ENCODE data around the gene CEP120.

CEP120 gene

DNA sequence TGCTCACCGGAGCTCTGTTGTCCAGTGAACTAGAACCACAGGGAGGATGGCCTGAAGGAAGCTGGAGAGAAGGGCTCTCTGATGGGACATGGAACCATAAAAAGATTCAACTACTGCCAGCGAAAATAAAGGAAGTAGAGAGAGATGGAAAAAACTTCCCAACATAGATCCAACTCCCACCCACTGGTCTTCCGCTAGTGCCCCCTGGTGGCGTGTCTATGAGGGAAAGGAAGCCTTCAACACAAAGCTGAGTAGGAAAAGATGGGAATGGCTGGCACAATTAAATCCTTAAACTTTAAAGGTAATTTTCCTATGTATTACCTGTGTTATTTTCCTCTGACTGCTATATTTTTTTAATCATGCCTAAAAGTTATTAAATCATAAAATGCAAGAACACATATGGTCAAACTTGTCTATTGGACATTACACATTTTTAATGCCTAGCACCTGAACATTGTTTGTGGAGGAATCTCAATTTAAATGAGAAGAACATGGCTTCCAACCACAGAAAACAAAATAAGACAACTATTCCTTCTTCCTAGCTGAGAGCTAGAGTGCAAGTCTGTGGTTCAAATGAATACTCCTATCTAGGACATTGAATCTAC, 51.5 kb downstream of the CEP120 start:
- TF ChIP-seq, protein P1, sequence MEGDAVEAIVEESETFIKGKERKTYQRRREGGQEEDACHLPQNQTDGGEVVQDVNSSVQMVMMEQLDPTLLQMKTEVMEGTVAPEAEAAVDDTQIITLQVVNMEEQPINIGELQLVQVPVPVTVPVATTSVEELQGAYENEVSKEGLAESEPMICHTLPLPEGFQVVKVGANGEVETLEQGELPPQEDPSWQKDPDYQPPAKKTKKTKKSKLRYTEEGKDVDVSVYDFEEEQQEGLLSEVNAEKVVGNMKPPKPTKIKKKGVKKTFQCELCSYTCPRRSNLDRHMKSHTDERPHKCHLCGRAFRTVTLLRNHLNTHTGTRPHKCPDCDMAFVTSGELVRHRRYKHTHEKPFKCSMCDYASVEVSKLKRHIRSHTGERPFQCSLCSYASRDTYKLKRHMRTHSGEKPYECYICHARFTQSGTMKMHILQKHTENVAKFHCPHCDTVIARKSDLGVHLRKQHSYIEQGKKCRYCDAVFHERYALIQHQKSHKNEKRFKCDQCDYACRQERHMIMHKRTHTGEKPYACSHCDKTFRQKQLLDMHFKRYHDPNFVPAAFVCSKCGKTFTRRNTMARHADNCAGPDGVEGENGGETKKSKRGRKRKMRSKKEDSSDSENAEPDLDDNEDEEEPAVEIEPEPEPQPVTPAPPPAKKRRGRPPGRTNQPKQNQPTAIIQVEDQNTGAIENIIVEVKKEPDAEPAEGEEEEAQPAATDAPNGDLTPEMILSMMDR (IDR thresholded peaks at IDR 0.05; ENCODE audit: low read depth, low read length), result peak; percentile 49
- no peak for DNase-seq (ENCODE audit: extremely low read depth, low read depth)

- TF ChIP-seq, protein P1 (IDR thresholded peaks at IDR 0.05; ENCODE audit: low read depth, low read length), result no peak
- DNase-seq (ENCODE audit: extremely low read depth, low read depth), result no peak
These were observed 53.7 kb downstream of the CEP120 start for GRCh38 chr5:123369371-123369968.

- TF ChIP-seq, protein P1 (IDR thresholded peaks at IDR 0.05; ENCODE audit: low read depth, low read length), result peak; percentile 33
- DNase-seq (ENCODE audit: extremely low read depth, low read depth), result no peak
These were observed 55.5 kb downstream of the CEP120 start for GRCh38 chr5:123367739-123368138.

GRCh38 chr5:123365156-123365555, 58.0 kb downstream of the CEP120 start:
- no peak for DNase-seq (ENCODE audit: extremely low read depth, low read depth)
- TF ChIP-seq, protein P1 (IDR thresholded peaks at IDR 0.05; ENCODE audit: low read depth, low read length), result no peak

- no peak for DNase-seq (ENCODE audit: extremely low read depth, low read depth)
- TF ChIP-seq, protein P1 (IDR thresholded peaks at IDR 0.05; ENCODE audit: low read depth, low read length), result no peak
These were observed 58.6 kb downstream of the CEP120 start for GRCh38 chr5:123364441-123365155.

DNA sequence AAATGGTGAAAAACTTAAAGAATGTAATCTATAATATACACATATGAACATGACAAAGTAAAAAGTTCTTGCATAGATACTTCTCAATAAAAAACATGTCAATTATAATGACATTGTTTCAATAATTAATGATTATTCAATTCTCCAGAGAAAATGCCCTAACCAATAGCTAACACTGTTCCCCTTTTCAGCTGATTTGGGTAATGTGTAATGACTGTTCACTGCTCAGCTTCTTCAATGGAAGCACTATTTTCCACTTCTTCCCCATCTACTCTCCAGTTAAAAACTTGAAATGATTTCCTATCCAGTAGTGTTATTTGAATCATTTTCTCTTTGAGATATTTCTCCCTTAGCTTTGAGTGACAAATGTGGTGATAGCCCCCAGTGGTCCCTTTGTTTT, 62.3 kb downstream of the CEP120 start:
- TF ChIP-seq, protein P1 (IDR thresholded peaks at IDR 0.05; ENCODE audit: low read depth, low read length), result no peak
- DNase-seq (ENCODE audit: extremely low read depth, low read depth), result no peak

GRCh38 chr5:123360201-123360571, 63.0 kb downstream of the CEP120 start:
- TF ChIP-seq, protein P1 (IDR thresholded peaks at IDR 0.05; ENCODE audit: low read depth, low read length), result no peak
- peak; percentile 29 for DNase-seq (ENCODE audit: extremely low read depth, low read depth)

All from AG09319 (cell line).